HCT116 (cell line): Measurements from ENCODE around the gene OR52B6.

ENCODE experiments used
- EZH2 ChIP-seq: fragments of 200-600 bp; sonication (generic); IDR thresholded peaks from 2 replicates; pipeline ENCODE4 v1.6.1; 2017; ENCODE audit warnings: antibody characterized with exemption, mixed run types
- POLR2AphosphoS5 ChIP-seq: IDR thresholded peaks from 2 replicates; pipeline ENCODE4 v1.6.1; 2011; ENCODE audit warnings: mild to moderate bottlenecking, low read depth, low read length, moderate library complexity
- RAD21 ChIP-seq: IDR thresholded peaks from 2 replicates; pipeline ENCODE4 v1.6.1; 2012; ENCODE audit warnings: low read depth, mild to moderate bottlenecking
- SP1 ChIP-seq: IDR thresholded peaks from 2 replicates; pipeline ENCODE4 v1.6.1; 2012; ENCODE audit warnings: low read depth
- SRF ChIP-seq: IDR thresholded peaks from 2 replicates; pipeline ENCODE4 v1.6.1; 2012; ENCODE audit warnings: low read depth
- TF ChIP-seq, protein P1 (sequence below): IDR thresholded peaks from 2 replicates; pipeline ENCODE4 v1.6.1; 2011; ENCODE audit warnings: mild to moderate bottlenecking, low read length, moderate library complexity; ENCODE audit not compliant: insufficient replicate concordance; ENCODE audit errors: extremely low read depth
- TF ChIP-seq, protein P2 (sequence below), 3 experiments: fragments of 200-600 bp in 1 of 3; sonication (generic) in 1 of 3; IDR thresholded peaks in 2 of 3; conservative IDR thresholded peaks in 1 of 3; 2 replicates each; pipeline ENCODE4 v1.5.1; 2012 to 2017; ENCODE audit warnings: low read depth in 2 of 3, low read length in 2 of 3, antibody characterized with exemption in 1 of 3, borderline replicate concordance in 1 of 3, control low read depth in 1 of 3, mild to moderate bottlenecking in 1 of 3, mixed read lengths in 1 of 3, mixed run types in 1 of 3, moderate library complexity in 1 of 3; ENCODE audit not compliant: insufficient read depth in 1 of 3

DNA sequence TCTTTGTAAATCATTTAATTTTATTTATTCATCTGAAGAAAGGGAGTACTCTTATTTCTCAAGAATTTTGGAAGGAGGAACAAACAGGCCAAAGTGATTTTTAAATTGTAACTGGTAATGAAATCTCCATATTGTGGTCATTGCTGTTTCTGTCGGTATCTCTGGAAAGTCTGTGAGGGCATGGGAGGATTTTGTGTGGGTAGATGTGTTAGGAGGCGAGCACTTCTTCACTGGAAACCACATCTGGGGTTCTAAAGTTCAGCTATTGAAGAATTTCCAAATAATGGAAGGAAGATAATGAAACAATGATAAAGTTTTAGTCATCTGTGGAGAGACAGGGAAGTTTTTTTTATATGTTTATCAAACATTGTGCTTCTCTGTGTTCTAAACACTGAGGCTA lies 50.7 kb downstream of the OR52B6 start:
- TF ChIP-seq SP1 (no peak), POLR2AphosphoS5 (no peak), RAD21 (no peak), EZH2 (no peak), SRF (no peak)
- TF ChIP-seq, protein P1, sequence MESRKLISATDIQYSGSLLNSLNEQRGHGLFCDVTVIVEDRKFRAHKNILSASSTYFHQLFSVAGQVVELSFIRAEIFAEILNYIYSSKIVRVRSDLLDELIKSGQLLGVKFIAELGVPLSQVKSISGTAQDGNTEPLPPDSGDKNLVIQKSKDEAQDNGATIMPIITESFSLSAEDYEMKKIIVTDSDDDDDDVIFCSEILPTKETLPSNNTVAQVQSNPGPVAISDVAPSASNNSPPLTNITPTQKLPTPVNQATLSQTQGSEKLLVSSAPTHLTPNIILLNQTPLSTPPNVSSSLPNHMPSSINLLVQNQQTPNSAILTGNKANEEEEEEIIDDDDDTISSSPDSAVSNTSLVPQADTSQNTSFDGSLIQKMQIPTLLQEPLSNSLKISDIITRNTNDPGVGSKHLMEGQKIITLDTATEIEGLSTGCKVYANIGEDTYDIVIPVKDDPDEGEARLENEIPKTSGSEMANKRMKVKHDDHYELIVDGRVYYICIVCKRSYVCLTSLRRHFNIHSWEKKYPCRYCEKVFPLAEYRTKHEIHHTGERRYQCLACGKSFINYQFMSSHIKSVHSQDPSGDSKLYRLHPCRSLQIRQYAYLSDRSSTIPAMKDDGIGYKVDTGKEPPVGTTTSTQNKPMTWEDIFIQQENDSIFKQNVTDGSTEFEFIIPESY, result no peak
- TF ChIP-seq, protein P2, sequence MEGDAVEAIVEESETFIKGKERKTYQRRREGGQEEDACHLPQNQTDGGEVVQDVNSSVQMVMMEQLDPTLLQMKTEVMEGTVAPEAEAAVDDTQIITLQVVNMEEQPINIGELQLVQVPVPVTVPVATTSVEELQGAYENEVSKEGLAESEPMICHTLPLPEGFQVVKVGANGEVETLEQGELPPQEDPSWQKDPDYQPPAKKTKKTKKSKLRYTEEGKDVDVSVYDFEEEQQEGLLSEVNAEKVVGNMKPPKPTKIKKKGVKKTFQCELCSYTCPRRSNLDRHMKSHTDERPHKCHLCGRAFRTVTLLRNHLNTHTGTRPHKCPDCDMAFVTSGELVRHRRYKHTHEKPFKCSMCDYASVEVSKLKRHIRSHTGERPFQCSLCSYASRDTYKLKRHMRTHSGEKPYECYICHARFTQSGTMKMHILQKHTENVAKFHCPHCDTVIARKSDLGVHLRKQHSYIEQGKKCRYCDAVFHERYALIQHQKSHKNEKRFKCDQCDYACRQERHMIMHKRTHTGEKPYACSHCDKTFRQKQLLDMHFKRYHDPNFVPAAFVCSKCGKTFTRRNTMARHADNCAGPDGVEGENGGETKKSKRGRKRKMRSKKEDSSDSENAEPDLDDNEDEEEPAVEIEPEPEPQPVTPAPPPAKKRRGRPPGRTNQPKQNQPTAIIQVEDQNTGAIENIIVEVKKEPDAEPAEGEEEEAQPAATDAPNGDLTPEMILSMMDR (IDR thresholded peaks at IDR 0.05 in 2 of 3, conservative IDR thresholded peaks at IDR 0.05 in 1 of 3; ENCODE audit: borderline replicate concordance in 1 of 3, insufficient read depth in 1 of 3, low read depth in 2 of 3, low read length in 2 of 3), result no peak
